MV-4-11 (cell line): ENCODE data around the gene RAE1.

ENCODE experiments used
- DNase-seq: peaks from one replicate; lab custom pipeline; 2025; lab: John Stamatoyannopoulos, UW

RAE1 gene

DNA sequence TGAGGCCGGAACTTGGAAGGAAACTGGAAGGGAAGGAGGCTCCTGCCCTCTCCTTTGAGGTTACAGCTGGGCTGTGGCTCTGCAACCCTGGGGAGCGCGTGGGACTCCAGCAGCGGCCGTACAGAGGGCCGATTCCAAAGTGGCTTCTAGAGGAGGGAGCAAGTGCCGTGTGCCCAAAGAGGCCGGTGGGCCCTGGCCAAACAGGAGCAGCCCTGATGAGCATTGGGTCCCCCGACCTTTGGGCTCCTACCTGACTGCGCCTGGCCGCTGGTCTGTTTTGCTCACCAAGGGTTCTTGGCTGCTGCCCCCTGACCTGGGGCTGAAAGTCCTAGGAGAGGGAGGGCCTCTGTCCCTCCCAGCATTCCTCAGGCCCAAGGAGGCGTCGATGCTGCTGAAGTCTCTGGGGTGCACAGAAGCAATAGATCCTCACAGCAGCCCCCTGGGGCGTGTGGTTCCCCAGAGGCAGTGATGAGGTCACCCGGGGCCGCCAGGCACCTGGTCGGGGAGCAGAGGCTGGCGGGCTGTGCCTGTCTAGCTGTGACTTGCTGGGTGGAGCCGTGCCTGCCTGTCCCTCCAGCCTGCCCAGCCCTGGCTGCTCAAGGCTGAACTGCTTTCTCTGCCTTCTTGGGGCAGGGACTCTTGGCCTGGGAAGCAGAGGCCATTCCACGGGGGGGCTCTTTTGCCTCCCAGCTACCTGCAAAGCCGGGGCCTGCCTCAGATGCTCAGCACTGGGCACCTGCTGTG, 49.9 kb downstream of the RAE1 start:
- no peak for DNase-seq

DNA sequence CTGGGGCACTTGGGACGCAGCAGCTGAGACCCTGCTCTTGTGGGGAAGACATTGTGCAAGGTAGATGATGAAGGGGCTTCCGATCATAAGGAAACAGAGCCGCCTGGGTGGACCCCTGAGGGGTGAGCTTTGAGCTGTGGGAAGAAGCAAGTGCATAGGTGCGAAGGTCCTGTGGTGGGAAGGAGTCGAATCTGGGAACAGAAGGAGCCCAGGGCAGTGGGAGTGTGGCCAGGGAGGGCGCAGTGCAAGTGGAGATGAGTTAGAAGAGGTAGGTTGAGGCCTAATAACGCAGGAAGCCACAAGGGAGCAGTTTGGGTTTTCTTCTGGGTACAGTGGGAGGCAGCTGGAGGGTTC, 50.5 kb downstream of the RAE1 start:
- no peak for DNase-seq

GRCh38 chr20:57402206-57403125, 51.4 kb downstream of the RAE1 start:
- DNase-seq, result no peak

DNA sequence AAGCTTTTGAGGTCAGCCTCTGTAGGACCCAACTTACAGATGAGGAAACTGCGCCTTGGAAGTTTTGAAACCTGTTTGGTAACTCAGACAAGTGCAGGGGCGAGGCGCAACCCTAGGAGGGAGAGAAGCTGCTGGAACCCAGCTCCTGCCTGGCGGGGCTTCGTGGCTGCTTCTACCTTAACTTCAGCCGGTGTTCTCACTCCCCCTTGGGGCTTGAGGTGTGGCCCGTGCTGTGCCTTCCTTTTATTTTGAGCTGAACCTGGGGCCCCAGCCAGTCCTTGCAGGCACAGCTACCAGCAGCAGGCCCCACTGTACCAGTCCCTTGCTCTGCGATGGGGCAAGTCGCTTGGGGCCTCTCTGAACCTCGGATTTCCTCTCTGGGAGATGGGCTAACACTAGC, 52.2 kb downstream of the RAE1 start:
- no peak for DNase-seq

GRCh38 chr20:57404006-57404405, 53.0 kb downstream of the RAE1 start:
- no peak for DNase-seq

DNA sequence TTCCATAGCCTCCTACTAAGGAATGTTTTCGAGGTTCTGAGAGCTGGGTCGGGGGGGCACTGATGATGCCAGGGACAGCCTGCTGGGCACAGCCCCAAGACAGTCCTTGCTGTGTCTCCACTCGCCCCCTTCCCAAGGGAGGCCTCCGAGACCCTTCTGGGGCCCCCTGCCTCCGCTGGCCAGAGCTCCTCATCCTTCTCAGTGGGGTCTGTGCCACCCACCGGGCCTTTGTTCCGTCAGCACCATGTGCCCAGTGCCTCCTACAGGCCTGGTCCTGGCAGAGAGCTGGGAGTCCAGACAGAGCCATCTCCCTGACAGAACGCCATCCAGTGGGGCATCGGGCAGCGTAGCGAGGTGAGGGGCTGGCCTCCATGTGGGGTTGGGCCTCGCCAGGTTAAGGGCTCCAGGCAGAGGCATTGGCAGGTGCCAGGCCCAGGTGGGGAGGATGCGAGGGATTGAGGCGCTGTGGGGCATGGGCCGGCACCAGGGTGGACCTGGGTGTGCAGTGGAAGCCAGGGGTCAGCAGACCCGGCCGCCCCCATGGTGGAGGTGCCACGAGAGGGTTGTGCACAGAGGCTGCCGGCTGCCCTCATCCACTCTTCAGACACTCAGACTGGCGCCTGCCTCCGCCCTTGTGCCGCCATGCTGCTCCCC, 53.5 kb downstream of the RAE1 start:
- DNase-seq, result no peak

GRCh38 chr20:57405236-57406016, 54.4 kb downstream of the RAE1 start:
- no peak for DNase-seq

DNA sequence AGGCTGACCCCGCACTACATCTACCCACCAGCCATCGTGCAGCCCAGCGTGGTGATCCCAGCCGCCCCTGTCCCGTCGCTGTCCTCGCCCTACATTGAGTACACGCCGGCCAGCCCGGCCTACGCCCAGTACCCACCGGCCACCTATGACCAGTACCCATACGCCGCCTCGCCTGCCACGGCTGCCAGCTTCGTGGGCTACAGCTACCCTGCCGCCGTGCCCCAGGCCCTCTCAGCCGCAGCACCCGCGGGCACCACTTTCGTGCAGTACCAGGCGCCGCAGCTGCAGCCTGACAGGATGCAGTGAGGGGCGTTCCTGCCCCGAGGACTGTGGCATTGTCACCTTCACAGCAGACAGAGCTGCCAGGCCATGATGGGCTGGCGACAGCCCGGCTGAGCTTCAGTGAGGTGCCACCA, 56.5 kb downstream of the RAE1 start:
- DNase-seq, result no peak

DNA sequence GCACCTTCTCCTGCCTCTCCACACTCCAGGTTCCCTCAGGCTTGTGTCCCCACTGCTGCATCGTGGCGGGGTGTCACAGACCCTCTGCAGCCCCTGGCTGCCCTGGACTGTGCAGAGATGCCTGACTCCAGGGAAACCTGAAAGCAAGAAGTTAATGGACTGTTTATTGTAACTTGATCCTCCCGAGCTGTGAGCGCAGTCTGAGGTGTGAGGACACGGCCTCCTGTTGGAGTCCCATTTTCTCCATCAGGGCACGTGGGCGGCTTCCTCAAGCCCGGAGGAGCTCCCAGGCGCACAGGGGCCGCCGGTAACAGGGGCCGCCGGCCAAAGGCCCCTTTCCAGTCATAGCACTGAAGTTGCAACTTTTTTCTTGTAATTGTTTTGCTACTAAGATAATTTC, 57.1 kb downstream of the RAE1 start:
- no peak for DNase-seq

- DNase-seq, result no peak
These were observed 57.6 kb downstream of the RAE1 start for GRCh38 chr20:57408536-57409233.

DNA sequence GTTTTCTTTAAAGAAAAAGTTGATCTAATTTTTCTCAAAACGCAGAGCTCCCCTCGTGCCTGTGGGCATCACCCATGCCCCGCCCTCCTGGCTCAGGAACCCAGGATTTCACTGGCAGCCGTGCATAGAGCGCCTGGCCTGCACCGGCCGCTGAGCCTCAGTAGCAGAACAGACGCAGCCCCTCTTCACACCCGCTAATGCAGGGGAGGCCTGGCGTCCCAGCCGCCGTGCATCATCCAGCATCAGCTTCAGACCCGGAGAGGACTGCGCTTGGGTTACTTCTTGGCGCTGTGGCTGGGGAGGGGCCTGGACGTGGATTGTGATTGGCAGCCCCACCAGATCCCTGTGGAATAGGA, 58.2 kb downstream of the RAE1 start:
- DNase-seq, result no peak

DNA sequence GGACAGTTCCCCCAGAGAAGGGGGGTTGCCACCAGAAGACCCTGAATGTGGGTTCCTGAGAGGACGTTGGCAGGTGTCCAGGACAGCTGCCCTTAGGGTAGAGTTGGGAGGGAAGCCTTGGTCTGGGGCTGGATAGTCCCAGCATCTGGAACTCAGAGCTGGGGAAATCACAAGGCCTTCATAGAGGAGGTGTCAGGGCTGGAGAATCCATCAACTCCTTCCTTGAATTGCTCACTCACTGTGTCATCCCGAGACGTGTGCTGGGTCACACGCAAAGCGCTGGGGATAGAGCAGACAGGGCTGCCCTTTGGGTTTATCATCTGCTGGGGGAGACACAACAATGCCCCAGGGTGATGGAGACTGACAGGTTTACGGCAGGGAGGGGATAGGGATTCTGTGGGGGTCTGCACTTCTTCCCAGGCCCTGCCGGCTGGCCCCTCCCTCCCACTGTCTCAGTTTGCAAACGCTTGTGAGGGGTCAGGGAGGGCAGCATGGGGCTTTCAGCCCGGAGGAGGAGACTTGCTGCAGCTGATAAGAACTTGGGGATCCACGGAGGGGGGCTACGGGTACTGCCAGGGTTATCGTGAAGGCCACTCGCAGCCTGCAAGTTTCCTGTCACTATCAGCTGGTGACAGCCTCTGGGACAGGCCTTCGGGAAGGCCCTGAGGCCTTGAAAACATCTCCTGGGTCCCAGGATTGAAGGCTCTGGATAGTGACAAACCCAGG, 58.8 kb downstream of the RAE1 start:
- no peak for DNase-seq

- DNase-seq, result no peak
These were observed 59.4 kb downstream of the RAE1 start for GRCh38 chr20:57410398-57410920.

GRCh38 chr20:57410924-57411323, 59.9 kb downstream of the RAE1 start:
- no peak for DNase-seq

GRCh38 chr20:57411406-57412283, 60.6 kb downstream of the RAE1 start:
- DNase-seq, result no peak

DNA sequence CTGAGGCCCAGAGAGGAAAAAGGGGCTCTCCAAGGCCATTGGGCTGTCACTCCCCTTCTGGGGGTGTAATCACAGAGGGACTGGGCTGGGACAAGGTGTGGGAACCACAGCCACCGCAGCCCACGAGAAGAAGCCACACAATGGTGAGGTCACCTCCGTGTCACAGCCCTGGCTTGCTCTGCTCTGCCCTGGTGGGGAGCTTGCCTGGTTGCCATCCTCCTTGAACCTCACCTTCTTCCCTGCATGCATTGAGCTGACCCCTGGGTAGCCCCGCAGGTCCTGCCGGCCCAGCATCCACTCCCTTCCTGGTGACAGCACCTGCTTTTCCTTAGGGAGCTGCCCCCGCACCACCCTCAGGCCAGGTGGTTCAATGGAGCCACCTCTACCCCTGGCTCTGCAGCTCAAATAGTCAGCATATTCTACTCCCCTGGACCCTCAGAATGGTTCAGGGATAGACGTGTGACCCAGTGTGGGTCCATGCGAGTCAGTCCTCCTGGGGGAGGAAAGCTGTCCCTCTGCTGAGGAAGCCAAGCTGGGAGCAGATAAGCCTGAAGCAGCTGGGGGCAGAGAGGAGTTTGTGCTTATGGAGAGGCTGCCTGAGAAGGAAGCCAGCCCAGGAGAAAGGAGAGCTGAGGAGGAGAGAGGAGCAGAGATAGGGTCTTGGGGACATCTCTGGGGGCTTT, 61.4 kb downstream of the RAE1 start:
- no peak for DNase-seq

- DNase-seq, result no peak
These were observed 62.9 kb downstream of the RAE1 start for GRCh38 chr20:57413986-57414385.

- no peak for DNase-seq
These were observed 64.0 kb downstream of the RAE1 start for GRCh38 chr20:57414867-57415592.
